GM19468 (cell line): Measurements from ENCODE around the gene SVIL.

ENCODE experiments used
- ATAC-seq: cut with Tn5 transposase; IDR thresholded peaks from one replicate; pipeline ENCODE4 v1.9.1; 2021; ENCODE audit warnings: mild to moderate bottlenecking, moderate library complexity, moderate number of reproducible peaks; ENCODE audit not compliant: unreplicated experiment; ENCODE audit errors: extremely low read depth

Gene SVIL, protein sequence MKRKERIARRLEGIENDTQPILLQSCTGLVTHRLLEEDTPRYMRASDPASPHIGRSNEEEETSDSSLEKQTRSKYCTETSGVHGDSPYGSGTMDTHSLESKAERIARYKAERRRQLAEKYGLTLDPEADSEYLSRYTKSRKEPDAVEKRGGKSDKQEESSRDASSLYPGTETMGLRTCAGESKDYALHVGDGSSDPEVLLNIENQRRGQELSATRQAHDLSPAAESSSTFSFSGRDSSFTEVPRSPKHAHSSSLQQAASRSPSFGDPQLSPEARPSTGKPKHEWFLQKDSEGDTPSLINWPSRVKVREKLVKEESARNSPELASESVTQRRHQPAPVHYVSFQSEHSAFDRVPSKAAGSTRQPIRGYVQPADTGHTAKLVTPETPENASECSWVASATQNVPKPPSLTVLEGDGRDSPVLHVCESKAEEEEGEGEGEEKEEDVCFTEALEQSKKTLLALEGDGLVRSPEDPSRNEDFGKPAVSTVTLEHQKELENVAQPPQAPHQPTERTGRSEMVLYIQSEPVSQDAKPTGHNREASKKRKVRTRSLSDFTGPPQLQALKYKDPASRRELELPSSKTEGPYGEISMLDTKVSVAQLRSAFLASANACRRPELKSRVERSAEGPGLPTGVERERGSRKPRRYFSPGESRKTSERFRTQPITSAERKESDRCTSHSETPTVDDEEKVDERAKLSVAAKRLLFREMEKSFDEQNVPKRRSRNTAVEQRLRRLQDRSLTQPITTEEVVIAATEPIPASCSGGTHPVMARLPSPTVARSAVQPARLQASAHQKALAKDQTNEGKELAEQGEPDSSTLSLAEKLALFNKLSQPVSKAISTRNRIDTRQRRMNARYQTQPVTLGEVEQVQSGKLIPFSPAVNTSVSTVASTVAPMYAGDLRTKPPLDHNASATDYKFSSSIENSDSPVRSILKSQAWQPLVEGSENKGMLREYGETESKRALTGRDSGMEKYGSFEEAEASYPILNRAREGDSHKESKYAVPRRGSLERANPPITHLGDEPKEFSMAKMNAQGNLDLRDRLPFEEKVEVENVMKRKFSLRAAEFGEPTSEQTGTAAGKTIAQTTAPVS (N-terminal part only)

DNA sequence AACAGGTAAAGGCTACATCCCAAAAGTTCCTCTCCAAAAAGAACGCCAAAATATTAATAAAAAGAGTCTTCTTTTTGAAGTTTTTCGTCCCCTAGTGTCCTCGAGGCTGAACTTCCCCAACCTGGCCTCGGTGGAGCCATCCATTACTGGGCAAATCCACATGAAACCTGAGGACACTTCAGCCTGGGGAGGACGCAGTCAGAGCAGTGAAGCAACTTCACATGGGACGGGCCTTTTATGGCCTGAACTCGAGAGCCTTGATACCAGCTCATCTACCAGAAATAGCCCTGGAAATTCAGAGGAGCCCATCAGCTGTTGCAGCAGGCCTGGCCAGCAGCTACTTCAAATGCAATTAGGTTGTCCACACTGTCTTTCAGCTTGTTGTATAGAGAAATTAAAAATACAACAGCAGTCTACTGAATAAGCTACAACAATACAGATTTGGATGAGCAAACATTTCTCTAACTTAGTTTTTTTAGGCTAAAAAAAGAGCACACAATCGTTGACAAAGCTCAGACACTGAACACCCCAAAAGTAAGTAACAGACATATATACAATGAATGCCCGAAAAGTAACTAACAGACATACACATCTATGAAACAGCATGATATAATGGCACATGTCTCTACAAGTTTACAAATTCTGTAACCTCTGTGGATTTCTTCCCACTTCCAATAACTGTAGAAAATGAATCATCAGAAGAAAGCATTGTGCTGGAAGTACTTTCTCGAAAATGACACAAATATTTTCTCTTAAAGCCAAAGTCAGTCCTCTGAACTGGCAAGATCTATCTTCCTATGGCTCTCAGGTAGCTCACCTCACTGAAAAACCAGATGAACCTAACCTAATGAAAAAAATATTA, at the start of gene SVIL:
TSS of gene SVIL (minus strand) at position 208 of the 862 bp plus-strand sequence. CDS start 79,913 bp downstream, outside the sequence.
- ATAC-seq, result no peak

DNA sequence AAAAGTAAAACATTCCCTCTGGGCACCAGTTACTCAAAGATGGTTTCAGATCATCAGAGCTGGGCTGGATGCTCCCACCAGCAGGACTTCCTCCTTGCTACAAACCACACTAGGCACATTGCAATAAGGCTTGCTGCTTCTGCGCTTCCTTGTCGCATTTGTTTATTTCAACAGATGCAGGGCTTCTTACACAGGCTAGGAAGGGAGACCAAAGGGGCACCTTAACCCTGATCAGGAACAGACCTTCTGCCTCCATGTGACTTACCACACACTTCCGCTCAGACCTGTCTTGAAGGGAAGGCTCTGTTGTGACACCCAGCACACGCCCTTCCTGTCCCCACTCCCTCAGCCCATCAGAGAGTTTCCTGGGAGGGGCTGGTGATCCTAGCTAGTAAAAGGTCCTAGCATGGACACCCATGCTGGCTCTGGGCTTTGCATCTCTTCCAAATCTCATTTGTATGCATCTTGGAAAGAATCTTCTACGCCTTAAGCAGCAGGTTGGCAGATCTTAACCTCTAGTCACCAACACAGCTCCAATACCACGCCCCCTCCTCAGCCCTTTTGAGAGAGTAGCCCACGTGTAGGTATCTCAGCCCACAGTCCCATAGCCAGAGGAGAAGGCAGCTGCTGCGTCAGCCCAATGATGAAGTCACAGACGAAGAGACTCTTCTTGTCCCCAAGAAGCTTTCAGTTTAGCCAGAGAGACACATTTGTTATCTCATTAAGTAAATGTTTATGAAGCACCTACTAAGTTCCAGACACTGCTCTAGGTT, 47.1 kb upstream of the SVIL start:
- ATAC-seq, result no peak

DNA sequence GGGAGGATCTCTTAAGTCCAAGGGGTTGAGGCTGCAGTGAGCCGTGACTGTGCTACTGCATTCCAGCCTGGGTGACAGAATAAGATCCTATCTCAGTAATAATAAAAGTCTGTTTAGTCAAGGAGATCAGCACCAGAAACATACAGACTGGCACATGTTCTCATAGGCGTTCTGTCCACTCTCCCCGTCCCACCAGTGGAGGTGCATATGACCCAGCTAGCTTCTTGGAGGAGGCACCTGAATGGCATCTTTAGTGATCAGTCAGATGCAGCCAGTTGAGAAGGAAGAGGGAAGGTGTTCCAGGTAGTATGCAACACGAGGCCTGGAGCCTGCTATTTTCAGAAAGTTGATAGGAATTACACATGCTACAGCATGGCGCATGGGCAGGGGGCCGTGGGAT, 45.3 kb upstream of the SVIL start:
- ATAC-seq, result no peak

DNA sequence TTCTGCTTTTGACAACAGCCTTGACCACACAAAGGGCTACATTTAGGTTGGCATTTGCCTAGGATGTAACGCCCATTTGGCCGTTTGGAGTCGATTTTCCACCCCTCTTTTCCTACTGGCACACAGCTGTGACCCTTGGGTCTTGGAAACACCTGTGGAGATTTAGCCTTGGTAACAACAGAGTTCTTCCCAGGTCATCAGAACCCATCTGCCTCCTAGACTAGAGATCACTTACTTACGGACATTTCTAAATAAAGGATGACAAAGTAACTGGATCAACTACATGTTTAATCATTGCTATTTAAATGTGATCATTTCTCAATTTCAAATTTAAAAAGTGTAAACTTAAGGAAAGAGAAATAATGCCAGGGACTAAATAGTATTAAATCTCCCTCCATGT, 42.0 kb upstream of the SVIL start:
- no peak for ATAC-seq

DNA sequence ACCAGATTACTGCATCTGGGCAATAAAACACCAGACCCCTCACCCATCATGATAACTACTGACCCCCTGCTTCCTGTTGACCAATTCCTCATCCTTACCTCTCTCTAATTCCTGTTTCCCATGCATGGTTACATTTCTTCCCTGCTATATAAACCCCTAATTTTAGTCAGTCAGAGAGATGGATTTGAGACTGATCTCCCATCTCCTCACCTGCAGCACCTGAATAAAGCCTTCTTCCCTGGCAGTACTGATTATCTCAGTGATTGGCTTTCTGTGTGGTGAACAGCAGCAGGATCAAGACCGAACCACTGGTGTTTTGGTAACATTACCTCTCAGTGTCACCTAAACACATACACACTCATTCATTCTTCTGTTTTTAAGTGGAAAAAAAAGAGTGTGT, 41.2 kb upstream of the SVIL start:
- no peak for ATAC-seq

DNA sequence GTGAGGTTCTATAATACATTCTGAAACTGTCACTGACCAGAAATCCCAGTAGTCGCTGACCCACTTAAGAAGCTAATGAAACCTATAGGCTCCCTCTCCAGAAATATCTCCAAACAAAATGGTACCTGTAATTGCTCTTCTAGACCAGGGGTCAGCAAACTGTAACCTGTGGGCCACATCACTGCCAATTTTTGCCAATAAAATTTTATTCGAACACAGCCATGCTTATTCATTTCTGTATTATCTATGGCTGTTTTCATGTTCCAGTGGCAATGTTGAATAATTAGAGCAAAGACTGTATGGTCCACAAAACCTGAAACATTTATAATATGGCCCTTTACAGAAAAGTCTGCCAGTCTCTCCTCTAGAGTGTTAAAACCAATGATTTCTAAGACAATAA, 37.2 kb upstream of the SVIL start:
- no peak for ATAC-seq

DNA sequence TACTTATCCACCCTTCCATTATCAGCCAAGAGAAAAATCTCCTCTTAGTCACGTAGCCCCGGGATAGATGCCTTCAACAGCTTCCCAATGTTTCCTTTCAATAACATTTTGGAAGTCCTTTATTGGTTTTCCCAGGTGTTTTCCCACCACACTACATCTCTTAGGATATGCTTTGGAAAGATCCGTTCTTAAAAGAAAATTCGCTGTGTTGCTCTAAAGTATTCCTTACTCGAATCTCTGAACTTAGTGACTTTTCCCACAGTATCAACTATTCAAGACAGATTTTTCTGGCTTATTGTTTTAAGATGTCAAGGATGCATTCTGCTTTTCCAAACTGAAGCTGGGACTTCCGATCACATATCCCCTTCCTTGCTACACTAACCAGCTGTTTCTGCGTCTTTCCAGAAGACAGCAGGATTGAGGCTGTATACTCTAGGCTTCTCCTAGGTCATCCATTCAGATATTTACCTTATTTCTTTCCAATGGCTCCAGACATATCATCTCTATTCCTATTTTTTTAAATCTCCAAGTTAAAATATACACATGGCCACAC, 36.5 kb upstream of the SVIL start:
- no peak for ATAC-seq

DNA sequence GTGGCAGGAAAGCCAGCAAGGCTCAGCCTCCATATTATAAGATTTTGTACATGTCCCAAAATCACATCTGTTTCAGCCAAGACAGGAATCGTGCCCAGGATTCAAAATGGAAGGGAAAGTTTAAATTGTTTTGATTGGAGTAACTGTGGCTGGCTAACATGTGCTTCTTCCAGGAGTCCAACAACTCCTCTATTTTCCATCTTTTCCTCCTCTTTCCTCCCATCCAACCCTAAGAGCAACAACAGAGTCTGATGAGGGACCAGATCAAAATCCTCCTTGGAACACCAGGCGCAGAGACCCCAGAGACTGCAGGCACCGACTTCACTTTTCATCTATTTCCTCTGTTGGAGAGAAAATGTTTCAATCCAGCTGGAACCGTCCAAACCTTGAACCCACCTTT, 36.0 kb upstream of the SVIL start:
- no peak for ATAC-seq

DNA sequence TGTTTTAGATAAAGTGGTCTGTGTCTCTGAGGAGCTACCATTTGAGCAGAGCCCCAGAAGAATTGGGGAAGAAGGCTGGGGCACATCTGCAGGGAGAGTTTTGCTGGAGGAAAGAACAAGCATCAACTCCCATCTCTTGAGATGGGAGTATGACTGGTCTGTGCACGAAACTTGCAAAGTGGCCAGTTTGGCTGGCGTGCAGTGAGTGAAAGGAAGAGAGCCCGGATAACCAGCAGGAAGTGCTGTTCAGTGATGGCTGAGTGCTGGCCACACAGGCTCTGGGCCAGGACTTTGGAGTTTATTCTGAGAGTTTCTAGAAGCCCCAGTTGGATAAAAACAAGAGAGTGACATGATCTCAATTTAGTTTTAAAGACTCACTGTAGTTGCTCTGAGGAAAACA, 34.4 kb upstream of the SVIL start:
- no peak for ATAC-seq

DNA sequence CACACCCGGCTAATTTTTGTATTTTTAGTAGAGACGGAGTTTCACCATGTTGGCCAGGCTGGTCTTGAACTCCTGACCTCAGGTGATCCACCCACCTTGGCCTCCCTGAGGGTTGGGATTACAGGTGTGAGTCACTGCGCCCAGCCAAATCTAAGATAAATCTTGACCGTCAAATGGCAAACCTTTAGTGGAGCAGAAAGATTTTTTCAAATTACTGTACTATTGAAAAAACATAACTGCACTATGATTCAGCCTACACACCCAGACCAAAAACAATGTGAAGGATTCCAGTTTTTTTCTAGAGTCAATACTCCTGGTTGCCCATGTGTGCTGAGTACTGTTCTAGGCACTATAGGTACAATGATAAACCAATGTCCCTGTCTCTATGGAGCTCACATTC, 33.9 kb upstream of the SVIL start:
- no peak for ATAC-seq

DNA sequence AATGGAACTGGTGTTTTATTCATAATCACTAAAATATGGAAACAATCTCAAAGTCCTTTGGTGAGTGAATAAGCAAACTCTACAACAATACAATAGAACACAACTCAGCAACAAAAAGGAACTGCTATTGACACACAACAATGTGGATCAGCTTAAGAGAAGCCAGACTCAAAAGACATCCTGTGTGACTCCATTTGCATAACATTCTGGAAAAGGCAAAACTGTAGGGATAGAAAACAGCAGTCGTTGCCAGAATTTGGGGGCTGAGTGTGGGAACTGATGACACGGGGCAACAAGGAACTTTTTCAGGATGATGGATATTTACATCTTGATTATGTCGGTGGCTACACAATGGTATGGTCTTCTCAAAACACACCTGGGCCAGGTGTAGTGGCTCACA, 32.4 kb upstream of the SVIL start:
- no peak for ATAC-seq

DNA sequence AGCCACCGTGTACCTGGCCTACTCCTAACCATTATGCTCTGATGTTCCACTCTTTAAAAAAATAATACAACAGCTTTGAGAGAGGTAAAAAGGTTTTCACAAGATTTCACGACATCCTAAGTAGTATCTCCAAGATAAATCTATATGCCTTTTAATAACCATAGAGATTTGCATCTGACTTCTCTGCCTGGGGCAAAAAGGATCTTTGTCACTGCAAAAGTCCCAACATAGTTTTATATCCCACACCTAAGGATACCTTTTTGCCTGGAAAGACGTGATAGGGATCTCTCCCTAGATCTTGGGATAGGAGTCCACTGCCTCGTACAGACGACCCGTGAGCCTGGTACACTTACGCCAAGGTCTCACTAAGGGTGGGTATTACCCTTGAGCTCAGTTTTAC, 31.4 kb upstream of the SVIL start:
- no peak for ATAC-seq

DNA sequence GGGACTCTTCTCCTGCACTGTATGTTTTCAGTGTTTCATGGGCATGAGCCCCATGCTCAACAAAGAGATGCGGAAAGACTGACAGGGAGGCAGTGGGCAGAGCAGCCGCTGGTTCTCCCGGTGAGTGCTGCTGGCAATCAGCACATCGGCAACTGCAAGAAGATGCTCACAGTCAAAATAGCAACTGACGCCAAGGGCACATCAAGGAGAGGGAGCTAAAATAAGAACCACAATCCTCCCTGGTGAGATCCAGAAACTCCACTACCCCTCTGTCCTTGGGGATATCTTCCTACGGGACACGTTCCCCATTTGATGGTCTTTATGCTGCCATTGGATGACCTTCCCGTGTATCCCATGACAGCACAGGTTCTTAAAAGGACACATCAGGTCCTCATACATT, 28.9 kb upstream of the SVIL start:
- ATAC-seq, result no peak

DNA sequence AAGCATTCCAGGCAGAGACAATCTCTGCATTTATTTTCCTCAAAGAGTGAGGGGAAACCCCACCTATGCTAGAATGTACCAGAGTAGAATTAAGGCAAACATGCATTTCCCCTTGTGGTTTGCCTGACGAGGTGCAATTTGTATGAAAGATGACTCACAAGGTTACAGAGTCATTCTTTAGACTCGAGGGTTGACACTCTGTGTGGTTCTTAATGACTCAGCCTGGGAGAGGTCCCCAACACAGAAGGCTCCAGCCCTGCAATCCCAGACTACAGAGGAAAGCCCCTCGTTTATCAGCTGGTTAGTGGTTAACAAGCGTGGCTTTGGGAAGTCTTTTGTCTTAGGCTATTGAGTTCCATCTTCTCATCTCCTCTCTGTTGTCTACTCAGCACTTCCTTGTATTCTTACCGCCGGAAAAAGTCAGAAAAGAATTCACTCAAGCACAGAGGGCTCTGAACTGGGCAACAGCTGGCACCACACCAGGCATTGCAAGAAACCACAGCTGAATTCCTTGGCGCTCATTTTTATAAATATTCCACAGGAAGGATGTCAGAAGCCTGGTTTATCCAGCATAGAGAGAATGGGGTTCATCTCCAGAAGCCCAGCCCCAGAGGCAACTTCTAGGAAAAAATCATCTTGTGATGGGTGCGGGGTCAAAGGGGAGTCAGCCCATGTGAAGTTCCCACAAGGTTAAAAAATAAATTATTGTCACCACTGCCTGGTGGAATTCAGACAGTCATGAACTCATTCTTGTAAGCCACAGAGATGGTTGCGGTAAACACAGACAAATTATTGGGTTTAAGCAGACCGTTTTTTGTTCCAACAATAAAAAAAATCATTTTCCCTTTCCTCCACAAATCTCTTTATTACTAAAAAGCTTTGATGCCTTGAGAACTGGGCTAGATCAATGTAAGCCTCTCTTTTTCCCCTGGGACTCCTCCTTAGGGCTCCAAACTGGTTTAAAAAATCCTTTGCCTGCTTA, 24.5 kb upstream of the SVIL start:
- ATAC-seq, result peak; percentile 96

DNA sequence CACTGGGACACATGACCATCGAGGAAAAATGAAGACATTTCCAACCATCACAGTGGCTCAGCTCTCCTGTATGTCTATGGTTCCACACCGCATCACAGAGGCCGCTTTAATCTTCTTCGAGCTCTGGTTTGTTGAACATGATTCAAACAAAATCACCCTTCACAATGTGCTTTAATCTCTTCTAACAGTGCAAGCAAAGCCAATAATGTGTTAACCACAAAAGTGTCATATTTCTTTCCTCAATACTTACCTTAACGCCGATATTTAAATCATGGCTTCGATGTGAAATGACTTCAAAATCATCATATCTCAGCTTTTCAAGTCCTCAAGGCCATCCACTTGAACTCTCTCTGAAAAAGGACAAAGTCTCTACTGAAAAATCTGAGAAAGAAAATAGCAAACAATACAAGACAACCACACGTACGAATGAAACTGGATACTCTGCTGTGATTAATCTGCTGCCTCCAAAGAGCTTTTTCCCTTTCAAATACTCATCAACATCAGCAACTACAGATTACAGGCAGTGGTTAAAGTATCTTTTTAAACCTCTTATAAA, 23.0 kb upstream of the SVIL start:
- ATAC-seq, result no peak

DNA sequence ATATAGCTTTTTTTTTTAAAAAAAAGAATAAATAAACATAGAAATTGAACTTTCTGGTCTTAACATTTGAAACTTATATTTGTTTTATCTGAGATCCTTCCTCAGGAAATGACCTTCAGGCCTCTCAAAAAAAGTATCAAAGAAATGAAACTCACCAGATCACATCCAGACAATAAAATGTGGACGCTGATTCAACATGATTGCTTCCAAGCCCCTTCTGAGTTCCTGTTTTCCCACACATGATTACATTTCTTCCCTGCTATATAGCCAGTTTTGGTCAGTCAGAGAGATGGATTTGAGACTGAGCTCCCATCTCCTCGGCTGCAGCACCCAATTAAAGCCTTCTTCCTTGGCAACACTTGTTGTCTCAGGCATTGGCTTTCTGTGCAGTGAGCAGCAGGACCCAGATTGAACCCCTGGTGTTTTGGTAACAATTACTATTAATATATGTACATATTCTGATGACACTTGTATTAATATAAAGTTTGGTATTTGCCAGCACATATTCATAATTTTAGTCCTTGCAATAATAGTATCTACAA, 21.8 kb upstream of the SVIL start:
- ATAC-seq, result no peak

DNA sequence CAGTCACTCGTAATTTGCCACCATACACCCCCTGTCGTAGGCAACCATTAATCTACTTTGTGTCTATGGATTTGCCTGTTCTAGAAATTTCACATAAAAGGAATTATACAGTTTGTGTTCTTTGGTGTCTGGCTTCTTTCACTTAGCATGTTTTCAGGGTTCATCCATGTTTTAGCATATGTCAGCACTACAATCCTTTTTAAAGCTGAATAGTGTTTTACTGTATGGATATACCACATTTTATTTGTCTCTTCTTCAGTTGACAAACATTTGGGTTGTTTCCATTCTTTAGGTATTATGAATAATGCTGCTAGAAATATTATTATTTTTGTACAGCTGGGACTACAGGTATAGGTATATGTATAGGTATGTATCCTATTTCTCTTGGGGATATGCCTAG, 17.4 kb upstream of the SVIL start:
- no peak for ATAC-seq
